Parathyroid adenoma (tissue), 2 donors: ENCODE data around the gene MED9.
"Not testable (repeated sequence)": the region's sequence is repeated elsewhere in the genome, so short reads cannot be mapped to it uniquely, and the experiment has no call there.

Experiments
- H2AFZ ChIP-seq: fragments of 300-600 bp; sonication (generic); one replicate; pipeline ENCODE4 v1.7.0; 2017; ENCODE audit warnings: antibody characterized with exemption, mild to moderate bottlenecking
- H3K27ac ChIP-seq: fragments of 300-600 bp; sonication (generic); one replicate; pipeline ENCODE4 v1.7.0; 2017
- H3K27me3 ChIP-seq: fragments of 300-600 bp; sonication (generic); one replicate; pipeline ENCODE4 v1.7.0; 2017; ENCODE audit warnings: low read length; ENCODE audit not compliant: control insufficient read depth, insufficient read depth
- H3K36me3 ChIP-seq: fragments of 300-600 bp; sonication (generic); one replicate; pipeline ENCODE4 v1.7.0; 2017; ENCODE audit warnings: low read length; ENCODE audit not compliant: control insufficient read depth, insufficient read depth
- H3K4me1 ChIP-seq: fragments of 300-600 bp; sonication (generic); one replicate; pipeline ENCODE4 v1.7.0; 2017; ENCODE audit warnings: control low read depth
- H3K4me2 ChIP-seq: fragments of 300-600 bp; sonication (generic); one replicate; pipeline ENCODE4 v1.7.0; 2017; ENCODE audit warnings: low read length
- H3K4me3 ChIP-seq: fragments of 300-600 bp; sonication (generic); one replicate; pipeline ENCODE4 v1.7.0; 2017; ENCODE audit warnings: low read depth, low read length
- H3K79me2 ChIP-seq: fragments of 300-600 bp; sonication (generic); one replicate; pipeline ENCODE4 v1.7.0; 2017; ENCODE audit warnings: control low read depth
- H3K9ac ChIP-seq: fragments of 300-600 bp; sonication (generic); one replicate; pipeline ENCODE4 v1.7.0; 2017; ENCODE audit warnings: mild to moderate bottlenecking
- H3K9me3 ChIP-seq: fragments of 300-600 bp; sonication (generic); one replicate; pipeline ENCODE4 v1.7.0; 2017; ENCODE audit warnings: low read length; ENCODE audit not compliant: control insufficient read depth
- CTCF ChIP-seq: fragments of 300-600 bp; sonication (generic); IDR thresholded peaks from one replicate; pipeline ENCODE4 v1.7.0; 2017; ENCODE audit warnings: antibody characterized with exemption, mild to moderate bottlenecking
- donor health status: primary hyperparathyroidism.

MED9 gene

DNA sequence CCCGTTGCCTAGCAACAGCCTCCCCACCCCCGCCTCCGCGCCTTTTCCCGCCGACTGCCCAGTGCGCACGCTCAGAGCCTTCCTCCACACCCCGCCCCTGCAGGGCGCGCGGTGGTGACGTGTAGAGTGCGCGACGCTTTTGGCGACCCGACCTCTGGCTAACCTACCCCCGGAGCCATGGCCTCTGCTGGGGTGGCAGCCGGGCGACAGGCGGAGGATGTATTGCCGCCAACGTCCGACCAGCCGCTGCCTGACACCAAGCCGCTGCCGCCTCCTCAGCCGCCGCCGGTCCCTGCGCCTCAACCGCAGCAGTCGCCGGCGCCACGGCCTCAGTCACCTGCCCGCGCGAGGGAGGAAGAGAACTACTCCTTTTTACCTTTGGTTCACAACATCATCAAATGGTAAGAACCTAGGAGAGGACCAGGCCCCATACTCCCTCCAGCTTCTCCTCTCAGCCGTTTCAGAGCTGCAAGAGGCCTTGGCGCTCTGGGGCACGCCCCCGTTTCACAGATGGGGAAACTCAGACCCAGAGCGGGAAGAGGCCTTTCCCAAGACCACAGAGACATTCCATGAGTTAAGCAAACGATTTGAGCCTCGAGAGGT, at the start of gene MED9:
Gene MED9 (plus strand): TSS at position 136 of the 603 bp plus-strand sequence. CDS start 42 bp downstream, at position 178.
- Histone ChIP-seq H3K36me3 (no peaks in the 10 kb centered on the region), H3K9me3 (no peaks in the 10 kb centered on the region), H3K79me2 (peaks cover 44% of the 10 kb centered on the region), H3K4me2 (peak within 1 kb of the TSS; percentile 83), H2AFZ (peak within 1 kb of the TSS; percentile 86), H3K4me1 (peaks cover 17% of the 10 kb centered on the region), H3K27me3 (no peaks in the 10 kb centered on the region), H3K27ac (peak within 1 kb of the TSS; percentile 86), H3K4me3 (peak within 1 kb of the TSS; percentile 99), H3K9ac (peak within 1 kb of the TSS; percentile 39)
- TF ChIP-seq CTCF, result no peak

DNA sequence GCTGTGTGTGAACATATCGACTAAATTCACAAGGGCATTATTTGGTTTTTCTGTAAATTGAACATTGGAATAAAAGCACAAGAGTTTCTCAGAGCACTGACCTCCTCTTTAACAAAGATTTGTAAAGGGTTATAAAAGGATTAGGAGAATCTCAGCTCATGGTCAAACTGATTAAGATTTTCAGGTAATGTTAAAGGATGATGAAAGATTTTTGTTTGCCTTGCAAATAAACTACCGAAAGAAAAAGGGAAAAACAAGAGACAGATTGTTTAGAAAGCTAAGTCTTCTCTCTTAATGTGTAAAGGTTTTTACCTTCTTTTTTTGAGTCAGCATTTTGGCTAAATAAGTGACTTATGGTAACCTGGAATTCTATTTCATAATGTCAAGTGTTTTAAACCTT, 47.6 kb upstream of the MED9 start:
- Histone ChIP-seq H3K9me3 (no peaks in the 10 kb centered on the region), H3K9ac (no peak overlapping the region), H3K79me2 (no peaks in the 10 kb centered on the region), H3K36me3 (no peaks in the 10 kb centered on the region), H3K4me1 (no peaks in the 10 kb centered on the region), H3K4me3 (no peak overlapping the region), H3K27me3 (no peaks in the 10 kb centered on the region), H3K4me2 (no peak overlapping the region), H3K27ac (no peak overlapping the region), H2AFZ (no peak overlapping the region)
- no peak for TF ChIP-seq CTCF

DNA sequence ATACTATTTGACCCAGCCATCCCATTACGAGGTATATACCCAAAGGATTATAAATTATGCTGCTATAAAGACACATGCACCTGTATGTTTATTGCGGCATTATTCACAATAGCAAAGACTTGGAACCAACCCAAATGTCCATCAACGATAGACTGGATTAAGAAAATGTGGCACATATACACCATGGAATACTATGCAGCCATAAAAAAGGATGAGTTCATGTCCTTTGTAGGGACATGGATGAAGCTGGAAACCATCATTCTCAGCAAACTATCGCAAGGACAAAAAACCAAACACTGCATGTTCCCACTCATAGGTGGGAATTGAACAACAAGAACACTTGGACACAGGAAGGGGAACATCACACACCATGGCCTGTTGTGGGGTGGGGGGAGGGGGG, 45.9 kb upstream of the MED9 start:
- H3K4me3 ChIP-seq, H3K4me2 ChIP-seq, H3K36me3 ChIP-seq, H3K4me1 ChIP-seq, H2AFZ ChIP-seq, H3K27ac ChIP-seq, H3K79me2 ChIP-seq, H3K9ac ChIP-seq, H3K27me3 ChIP-seq, H3K9me3 ChIP-seq: not testable (repeated sequence)

GRCh38 chr17:17431605-17432004, 45.2 kb upstream of the MED9 start:
- no peak overlapping the region for H3K27ac ChIP-seq
- TF ChIP-seq CTCF, result no peak
- no peaks in the 10 kb centered on the region for H3K79me2 ChIP-seq
- H3K4me3 ChIP-seq, result no peak overlapping the region
- no peaks in the 10 kb centered on the region for H3K36me3 ChIP-seq
- no peaks in the 10 kb centered on the region for H3K4me1 ChIP-seq
- H3K9me3 ChIP-seq, result no peaks in the 10 kb centered on the region
- no peak overlapping the region for H3K9ac ChIP-seq
- no peak overlapping the region for H3K4me2 ChIP-seq
- H2AFZ ChIP-seq, result no peak overlapping the region
- H3K27me3 ChIP-seq, result no peaks in the 10 kb centered on the region

DNA sequence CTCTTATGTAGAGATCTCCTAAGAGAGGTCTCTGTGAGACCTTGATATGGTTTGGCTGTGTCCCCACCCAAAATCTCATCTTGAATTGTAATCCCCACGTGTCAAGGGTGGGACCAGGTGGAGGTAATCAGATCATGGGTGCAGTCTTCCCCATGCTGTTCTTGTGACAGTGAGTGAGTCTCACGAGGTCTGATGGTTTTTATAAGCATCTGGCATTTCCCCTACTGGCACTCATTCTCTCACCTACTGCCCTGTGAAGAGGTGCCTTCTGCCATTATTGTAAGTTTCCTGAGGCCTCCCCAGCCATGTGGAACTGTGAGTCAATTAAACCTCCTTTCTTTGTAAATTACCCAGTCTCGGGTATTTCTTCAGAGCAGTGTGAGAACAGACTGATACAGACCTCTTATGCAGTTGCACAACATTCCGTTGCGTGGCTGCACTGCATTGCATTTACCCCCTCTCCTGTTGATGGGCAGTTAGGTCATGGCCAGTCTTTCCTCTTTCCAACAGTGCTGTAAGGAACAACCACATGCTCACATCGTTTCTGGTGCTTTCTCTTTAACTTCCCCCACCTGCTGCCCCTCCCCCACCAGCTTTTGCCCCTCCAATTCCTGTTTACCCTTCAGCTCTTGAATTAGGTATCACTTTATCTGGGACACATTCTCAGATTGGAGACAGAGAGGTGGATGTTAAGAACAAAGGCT, 43.6 kb upstream of the MED9 start:
- Histone ChIP-seq H3K27me3 (no peaks in the 10 kb centered on the region), H3K4me1 (no peaks in the 10 kb centered on the region), H3K4me2 (no peak overlapping the region), H3K9ac (no peak overlapping the region), H3K79me2 (no peaks in the 10 kb centered on the region), H3K27ac (no peak overlapping the region), H3K36me3 (no peaks in the 10 kb centered on the region), H3K9me3 (no peaks in the 10 kb centered on the region), H3K4me3 (no peak overlapping the region), H2AFZ (no peak overlapping the region)
- no peak for TF ChIP-seq CTCF
